M059J (cell line): ENCODE data around the gene CEP170. TPM values are rescaled to one million over a fixed set of nuclear protein-coding genes. Genes with fewer than 3 reads are reported as not detected.
"Not testable (repeated sequence)": the region's sequence is repeated elsewhere in the genome, so short reads cannot be mapped to it uniquely, and the experiment has no call there.

Source experiments
- DNase-seq: peaks from one replicate; pipeline ENCODE4 v3.0.0-alpha.2; 2012; ENCODE audit warnings: low read depth
- total RNA-seq: library from RNA; depleted of rRNA; stranded (reverse); fragments of >200 nt; shearing (Covaris generic); gene quantifications from 2 replicates; pipeline ENCODE4 v1.2.3, GENCODE V29; 2014

CEP170 gene
- total RNA-seq, 1 experiment from 2014 or later, result 59.6 TPM

GRCh38 chr1:243233908-243234307 is 21.2 kb downstream of the CEP170 start:
- DNase-seq, result no peak

GRCh38 chr1:243230914-243231313 is 24.2 kb downstream of the CEP170 start:
- DNase-seq, result peak; percentile 39

GRCh38 chr1:243229526-243229925 is 25.6 kb downstream of the CEP170 start:
- no peak for DNase-seq

GRCh38 chr1:243227622-243228021 is 27.5 kb downstream of the CEP170 start:
- DNase-seq, result no peak

- DNase-seq, result no peak
Measured at GRCh38 chr1:243218059-243218458, 37.0 kb downstream of the CEP170 start.

GRCh38 chr1:243217349-243217748 is 37.7 kb downstream of the CEP170 start:
- DNase-seq, result no peak

GRCh38 chr1:243216741-243217140 is 38.3 kb downstream of the CEP170 start:
- no peak for DNase-seq

GRCh38 chr1:243215276-243215875 is 39.7 kb downstream of the CEP170 start:
- not testable (repeated sequence) for DNase-seq

GRCh38 chr1:243213045-243213787 is 41.9 kb downstream of the CEP170 start:
- no peak for DNase-seq

- not testable (repeated sequence) for DNase-seq
Measured at GRCh38 chr1:243211984-243212383, 43.1 kb downstream of the CEP170 start.

GRCh38 chr1:243205026-243205501 is 50.0 kb downstream of the CEP170 start:
- DNase-seq, result peak; percentile 82

GRCh38 chr1:243204336-243204735 is 50.7 kb downstream of the CEP170 start:
- DNase-seq, result not testable (repeated sequence)

- DNase-seq, result not testable (repeated sequence)
Measured at GRCh38 chr1:243203196-243203595, 51.9 kb downstream of the CEP170 start.

- DNase-seq, result not testable (repeated sequence)
Measured at GRCh38 chr1:243201316-243201715, 53.8 kb downstream of the CEP170 start.

- DNase-seq, result not testable (repeated sequence)
Measured at GRCh38 chr1:243197524-243197923, 57.6 kb downstream of the CEP170 start.

- DNase-seq, result not testable (repeated sequence)
Measured at GRCh38 chr1:243193330-243193729, 61.8 kb downstream of the CEP170 start.

- not testable (repeated sequence) for DNase-seq
Measured at GRCh38 chr1:243186201-243186995, 68.7 kb downstream of the CEP170 start.

- DNase-seq, result not testable (repeated sequence)
Measured at GRCh38 chr1:243184787-243185186, 70.3 kb downstream of the CEP170 start.

GRCh38 chr1:243183661-243184060 is 71.4 kb downstream of the CEP170 start:
- not testable (repeated sequence) for DNase-seq

- not testable (repeated sequence) for DNase-seq
Measured at GRCh38 chr1:243183176-243183575, 71.9 kb downstream of the CEP170 start.

GRCh38 chr1:243179720-243180119 is 75.4 kb downstream of the CEP170 start:
- no peak for DNase-seq

- DNase-seq, result not testable (repeated sequence)
Measured at GRCh38 chr1:243177792-243178191, 77.3 kb downstream of the CEP170 start.
